Measurements from ENCODE around the gene NSD1.
"Not testable (repeated sequence)": the region's sequence is repeated elsewhere in the genome, so short reads cannot be mapped to it uniquely, and the experiment has no call there.

The NSD1 gene

DNA sequence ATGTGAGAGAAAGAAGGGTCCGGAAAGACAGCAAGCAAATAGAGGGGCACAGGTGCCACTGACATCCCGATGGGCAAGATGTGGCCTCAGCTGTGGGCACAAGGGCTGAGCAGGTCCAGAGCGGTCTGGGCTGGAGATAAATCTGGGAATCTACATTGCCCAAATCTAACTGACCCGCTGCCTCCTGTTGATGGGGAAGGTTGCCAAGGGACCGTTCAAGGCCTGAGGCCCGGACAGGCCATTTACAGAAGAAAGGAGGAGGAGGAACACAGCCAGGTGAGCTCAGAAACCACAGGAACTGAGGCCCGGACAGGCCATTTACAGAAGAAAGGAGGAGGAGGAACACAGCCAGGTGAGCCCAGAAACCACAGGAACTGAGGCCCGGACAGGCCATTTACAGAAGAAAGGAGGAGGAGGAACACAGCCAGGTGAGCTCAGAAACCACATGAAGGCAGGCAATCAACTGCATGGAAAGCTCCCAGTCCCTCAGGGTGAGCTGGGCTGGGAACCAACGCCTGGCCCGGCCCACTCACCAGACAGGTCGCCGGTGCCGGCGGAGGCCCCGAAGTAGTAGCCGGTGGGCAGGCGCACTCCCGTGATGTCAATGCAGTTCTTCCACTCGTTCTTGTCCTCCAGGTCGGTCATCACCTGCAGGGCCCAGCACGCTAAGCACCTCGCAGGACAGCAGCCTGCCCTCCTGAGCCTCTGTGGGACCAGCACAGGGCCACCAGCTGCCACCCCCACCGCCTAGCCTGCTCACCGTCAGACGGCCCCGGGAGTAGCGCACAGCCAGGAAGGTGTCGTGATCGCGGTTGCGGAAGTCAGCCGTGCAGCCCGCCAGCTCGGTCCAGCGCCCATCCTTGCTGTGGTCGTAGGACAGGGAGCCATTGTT is 203.3 kb downstream of the NSD1 start:
- Histone ChIP-seq H3K27me3 (ENCODE audit: insufficient read depth, poor library complexity, severe bottlenecking) (no peaks in the 10 kb centered on the region), H3K4me3 (replicated peaks; ENCODE audit: insufficient read depth, low read length) (no peak overlapping the region), H3K27ac (replicated peaks) (no peak overlapping the region)
- no peak for TF ChIP-seq SPI1 (IDR thresholded peaks at IDR 0.05; ENCODE audit: borderline replicate concordance, low read depth)
- TF ChIP-seq CTCF (IDR thresholded peaks at IDR 0.05; ENCODE audit: insufficient read depth, low read length): no peak
- no peak for TF ChIP-seq POLR2AphosphoS5 (IDR thresholded peaks at IDR 0.05; ENCODE audit: low read depth)
- no peak for TF ChIP-seq GABPA (IDR thresholded peaks at IDR 0.05; ENCODE audit: low read depth)
- TF ChIP-seq, protein P1, sequence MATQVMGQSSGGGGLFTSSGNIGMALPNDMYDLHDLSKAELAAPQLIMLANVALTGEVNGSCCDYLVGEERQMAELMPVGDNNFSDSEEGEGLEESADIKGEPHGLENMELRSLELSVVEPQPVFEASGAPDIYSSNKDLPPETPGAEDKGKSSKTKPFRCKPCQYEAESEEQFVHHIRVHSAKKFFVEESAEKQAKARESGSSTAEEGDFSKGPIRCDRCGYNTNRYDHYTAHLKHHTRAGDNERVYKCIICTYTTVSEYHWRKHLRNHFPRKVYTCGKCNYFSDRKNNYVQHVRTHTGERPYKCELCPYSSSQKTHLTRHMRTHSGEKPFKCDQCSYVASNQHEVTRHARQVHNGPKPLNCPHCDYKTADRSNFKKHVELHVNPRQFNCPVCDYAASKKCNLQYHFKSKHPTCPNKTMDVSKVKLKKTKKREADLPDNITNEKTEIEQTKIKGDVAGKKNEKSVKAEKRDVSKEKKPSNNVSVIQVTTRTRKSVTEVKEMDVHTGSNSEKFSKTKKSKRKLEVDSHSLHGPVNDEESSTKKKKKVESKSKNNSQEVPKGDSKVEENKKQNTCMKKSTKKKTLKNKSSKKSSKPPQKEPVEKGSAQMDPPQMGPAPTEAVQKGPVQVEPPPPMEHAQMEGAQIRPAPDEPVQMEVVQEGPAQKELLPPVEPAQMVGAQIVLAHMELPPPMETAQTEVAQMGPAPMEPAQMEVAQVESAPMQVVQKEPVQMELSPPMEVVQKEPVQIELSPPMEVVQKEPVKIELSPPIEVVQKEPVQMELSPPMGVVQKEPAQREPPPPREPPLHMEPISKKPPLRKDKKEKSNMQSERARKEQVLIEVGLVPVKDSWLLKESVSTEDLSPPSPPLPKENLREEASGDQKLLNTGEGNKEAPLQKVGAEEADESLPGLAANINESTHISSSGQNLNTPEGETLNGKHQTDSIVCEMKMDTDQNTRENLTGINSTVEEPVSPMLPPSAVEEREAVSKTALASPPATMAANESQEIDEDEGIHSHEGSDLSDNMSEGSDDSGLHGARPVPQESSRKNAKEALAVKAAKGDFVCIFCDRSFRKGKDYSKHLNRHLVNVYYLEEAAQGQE (IDR thresholded peaks at IDR 0.05; ENCODE audit: insufficient replicate concordance, low read depth): no peak
- no peak for DNase-seq (ENCODE audit: low read depth in 1 of 2, low spot score in 1 of 2)

GRCh38 chr5:177338251-177339106 is 204.9 kb downstream of the NSD1 start:
- TF ChIP-seq, protein P1 (IDR thresholded peaks at IDR 0.05; ENCODE audit: insufficient replicate concordance, low read depth): no peak
- TF ChIP-seq POLR2AphosphoS5 (IDR thresholded peaks at IDR 0.05; ENCODE audit: low read depth) (no peak), SPI1 (IDR thresholded peaks at IDR 0.05; ENCODE audit: borderline replicate concordance, low read depth) (no peak), GABPA (IDR thresholded peaks at IDR 0.05; ENCODE audit: low read depth) (no peak), CTCF (IDR thresholded peaks at IDR 0.05; ENCODE audit: insufficient read depth, low read length) (no peak)
- H3K27me3 ChIP-seq (ENCODE audit: insufficient read depth, poor library complexity, severe bottlenecking): no peaks in the 10 kb centered on the region

GRCh38 chr5:177339107-177339638 is 205.6 kb downstream of the NSD1 start:
- no peak overlapping the region for H3K4me3 ChIP-seq (replicated peaks; ENCODE audit: insufficient read depth, low read length)
- peak; percentile 10; the same call in 1 of the 2 replicates for TF ChIP-seq SPI1 (IDR thresholded peaks at IDR 0.05; ENCODE audit: borderline replicate concordance, low read depth)
- no peak for TF ChIP-seq CTCF (IDR thresholded peaks at IDR 0.05; ENCODE audit: insufficient read depth, low read length)
- no peak for TF ChIP-seq GABPA (IDR thresholded peaks at IDR 0.05; ENCODE audit: low read depth)
- TF ChIP-seq, protein P1 (IDR thresholded peaks at IDR 0.05; ENCODE audit: insufficient replicate concordance, low read depth): no peak
- TF ChIP-seq POLR2AphosphoS5 (IDR thresholded peaks at IDR 0.05; ENCODE audit: low read depth): no peak
- DNase-seq (ENCODE audit: low read depth in 1 of 2, low spot score in 1 of 2): peak in 1 of 2 experiments; percentile 69
- no peaks in the 10 kb centered on the region for H3K27me3 ChIP-seq (ENCODE audit: insufficient read depth, poor library complexity, severe bottlenecking)
- H3K27ac ChIP-seq (replicated peaks): peak overlapping the region; percentile 18

More at GRCh38 chr5:177338251-177339106, 204.9 kb downstream of the NSD1 start:
- Histone ChIP-seq H3K27ac (replicated peaks) (peak overlapping the region; percentile 18), H3K4me3 (replicated peaks; ENCODE audit: insufficient read depth, low read length) (no peak overlapping the region)
- no peak for DNase-seq (ENCODE audit: low read depth in 1 of 2, low spot score in 1 of 2)

DNA sequence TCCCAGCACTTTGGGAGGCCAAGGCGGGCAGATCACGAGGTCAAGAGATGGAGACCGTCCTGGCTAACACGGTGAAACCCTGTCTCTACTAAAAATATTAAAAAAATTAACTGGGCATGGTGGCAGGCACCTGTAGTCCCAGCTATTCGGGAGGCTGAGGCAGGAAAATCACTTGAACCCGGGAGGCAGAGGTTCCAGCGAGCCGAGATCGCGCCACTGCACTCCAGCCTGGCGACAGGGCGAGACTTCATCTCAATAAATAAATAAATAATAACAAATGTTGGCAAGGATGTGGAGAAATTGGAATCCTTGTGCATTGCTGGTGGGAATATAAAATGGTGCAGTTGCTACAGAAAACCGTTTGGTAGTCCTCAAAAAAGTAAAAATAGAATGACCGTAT is 209.4 kb downstream of the NSD1 start:
- H3K27ac ChIP-seq (replicated peaks); H3K4me3 ChIP-seq (replicated peaks; ENCODE audit: insufficient read depth, low read length); DNase-seq (ENCODE audit: low read depth in 1 of 2, low spot score in 1 of 2); H3K27me3 ChIP-seq (ENCODE audit: insufficient read depth, poor library complexity, severe bottlenecking): not testable (repeated sequence)
